Endothelial cell of umbilical vein (primary cell): ENCODE results near the gene KLK5. TPM values are rescaled to one million over a fixed set of nuclear protein-coding genes. Genes with fewer than 3 reads are reported as not detected.

Source experiments
- BruUV-seq: library from RNA; stranded (reverse); fragments of 400-500 nt; replicated peaks from 2 replicates; lab custom pipeline; 2021; lab: Mats Ljungman, UMichigan
- CTCF ChIA-PET: fragments of 300-600, 350-600 bp; sonication (Branson Sonifier 250); formaldehyde crosslinking; loops from one replicate; lab custom pipeline; 2021; ENCODE audit warnings: antibody characterized with exemption, inconsistent platforms; lab: Charles Lee
- POLR2A ChIA-PET: fragments of 300-600, 350-600 bp; sonication (Branson Sonifier 250); formaldehyde crosslinking; loops from one replicate; lab custom pipeline; 2021; ENCODE audit warnings: antibody characterized with exemption, inconsistent platforms; lab: Charles Lee
- DNase-seq: peaks from one replicate; pipeline ENCODE4 v3.0.0-alpha.2; 2011; ENCODE audit warnings: low read depth, low spot score
- FAIRE-seq: peaks from 2 replicates; lab custom pipeline; 2011; peaks lifted over from hg19 to GRCh38; lab: Jason Lieb, UNC
- H2AFZ ChIP-seq: 2 replicates; pipeline ENCODE4 v1.6.0; 2012; ENCODE audit warnings: low read depth, low read length, control low read depth, inconsistent platforms
- H3K27ac ChIP-seq: 2 replicates; pipeline ENCODE4 v1.5.1; 2011; ENCODE audit warnings: low read depth, mild to moderate bottlenecking, control low read depth, low read length, moderate library complexity; ENCODE audit not compliant: insufficient read depth
- H3K27me3 ChIP-seq, 2 experiments: 2 replicates each; pipeline versions ENCODE4 v1.6.0 to v1.6.1; 2011; ENCODE audit warnings: low read length in 2 of 2, mixed read lengths in 1 of 2; ENCODE audit not compliant: control insufficient read depth in 2 of 2, insufficient read depth in 2 of 2
- H3K36me3 ChIP-seq, 2 experiments: 2 replicates in 1 of 2; 3 replicates in 1 of 2; pipeline ENCODE4 v1.5.1; 2011; ENCODE audit warnings: low read length in 2 of 2, mild to moderate bottlenecking in 1 of 2, moderate library complexity in 1 of 2; ENCODE audit not compliant: control insufficient read depth in 2 of 2, insufficient read depth in 2 of 2; ENCODE audit errors: extremely low read depth in 1 of 2
- H3K4me1 ChIP-seq: 3 replicates; pipeline ENCODE4 v1.5.1; 2011; ENCODE audit warnings: mild to moderate bottlenecking, low read length; ENCODE audit not compliant: control insufficient read depth, insufficient read depth; ENCODE audit errors: extremely low read depth
- H3K4me2 ChIP-seq: 2 replicates; pipeline ENCODE4 v1.6.1; 2011; ENCODE audit warnings: low read length, control low read depth, mixed read lengths; ENCODE audit not compliant: insufficient read depth
- H3K4me3 ChIP-seq, 3 experiments: fragments of 200-600 bp in 1 of 3; sonication (generic), shearing (Covaris generic) in 1 of 3; replicated peaks in 1 of 3; 2 replicates each; pipeline ENCODE4 v1.5.1; 2011 to 2016; ENCODE audit warnings: control low read depth in 3 of 3, low read length in 3 of 3, mild to moderate bottlenecking in 2 of 3, inconsistent platforms in 1 of 3, low read depth in 1 of 3, moderate library complexity in 1 of 3; ENCODE audit not compliant: insufficient read depth in 1 of 3
- H3K79me2 ChIP-seq: 2 replicates; pipeline ENCODE4 v1.6.0; 2012; ENCODE audit warnings: low read length, inconsistent platforms; ENCODE audit not compliant: control insufficient read depth, insufficient read depth
- H3K9ac ChIP-seq: replicated peaks from 2 replicates; pipeline ENCODE3; 2011; ENCODE audit warnings: low read length, control low read depth; ENCODE audit not compliant: insufficient read depth; ENCODE audit errors: extremely low read depth
- H3K9me1 ChIP-seq: replicated peaks from 3 replicates; pipeline ENCODE4 v1.6.0; 2011; ENCODE audit warnings: mild to moderate bottlenecking, low read length; ENCODE audit not compliant: control insufficient read depth, insufficient read depth; ENCODE audit errors: extremely low read depth
- H3K9me3 ChIP-seq: replicated peaks from 2 replicates; pipeline ENCODE4 v1.5.1; 2012; ENCODE audit warnings: low read length, inconsistent platforms; ENCODE audit not compliant: control insufficient read depth, insufficient read depth
- H4K20me1 ChIP-seq: replicated peaks from 2 replicates; pipeline ENCODE3; 2011; ENCODE audit warnings: mild to moderate bottlenecking, low read length; ENCODE audit not compliant: control insufficient read depth, insufficient read depth; ENCODE audit errors: extremely low read depth
- CTCF ChIP-seq, 2 donors: IDR thresholded peaks; 1 replicate in 1 of 2; 2 replicates in 1 of 2; pipeline ENCODE4 v1.5.1; 2011; ENCODE audit warnings: low read length in 2 of 2, mild to moderate bottlenecking in 2 of 2, moderate library complexity in 2 of 2, control low read depth in 1 of 2, inconsistent platforms in 1 of 2, low read depth in 1 of 2; ENCODE audit not compliant: insufficient read depth in 1 of 2; ENCODE audit errors: extremely low read depth in 1 of 2
- EZH2 ChIP-seq: IDR thresholded peaks from 2 replicates; pipeline ENCODE4 v1.6.1; 2012; ENCODE audit warnings: borderline replicate concordance, low read depth, mild to moderate bottlenecking, moderate library complexity, low read length, inconsistent platforms; ENCODE audit not compliant: severe bottlenecking
- FOS ChIP-seq: IDR thresholded peaks from 2 replicates; pipeline ENCODE4 v1.6.1; 2011; ENCODE audit warnings: mild to moderate bottlenecking, low read length, moderate library complexity, borderline replicate concordance; ENCODE audit not compliant: insufficient read depth
- GATA2 ChIP-seq: IDR thresholded peaks from 2 replicates; pipeline ENCODE4 v1.7.0; 2011; ENCODE audit warnings: low read depth, mild to moderate bottlenecking, moderate library complexity, mixed read lengths, low read length; ENCODE audit not compliant: insufficient read length, insufficient read depth
- JUN ChIP-seq: IDR thresholded peaks from 2 replicates; pipeline ENCODE4 v1.6.1; 2011; ENCODE audit warnings: borderline replicate concordance, low read depth; ENCODE audit not compliant: insufficient read length, insufficient read depth
- MAX ChIP-seq: IDR thresholded peaks from 2 replicates; pipeline ENCODE4 v1.6.1; 2011; ENCODE audit not compliant: insufficient read depth, insufficient read length
- MYC ChIP-seq: IDR thresholded peaks from one replicate; pipeline ENCODE4 v1.6.1; 2011; ENCODE audit warnings: mild to moderate bottlenecking, low read depth, low read length
- POLR2A ChIP-seq: IDR thresholded peaks from 2 replicates; pipeline ENCODE4 v1.6.1; 2012; ENCODE audit warnings: low read depth, mild to moderate bottlenecking, control low read depth, low read length
- POLR2AphosphoS5 ChIP-seq: IDR thresholded peaks from 2 replicates; pipeline ENCODE4 v1.6.1; 2012; ENCODE audit warnings: low read depth, mild to moderate bottlenecking, control low read depth, low read length, moderate library complexity; ENCODE audit not compliant: insufficient read depth
- dilution Hi-C: fragments of 300-500 bp; cut with MboI; formaldehyde crosslinking; loops from one replicate; pipeline ENCODE4 v1.15.0; 2019; ENCODE audit warnings: low sequenced_read_pairs; ENCODE audit not compliant: extremely low pct_ligation_motif_present
- intact Hi-C: fragments of 100-400 bp; cut with micrococcal nuclease; formaldehyde crosslinking; loops from one replicate; pipeline ENCODE4 v1.10.0; 2022
- polyA plus RNA-seq, 4 experiments: library from polyadenylated mRNA; depleted of rRNA in 3 of 4; stranded (reverse) in 3 of 4; unstranded in 1 of 4; fragments of >200 nt; gene quantifications; 2 replicates each; pipeline versions ENCODE4 v1.2.1 to v1.2.3, GENCODE V29; 2011 to 2012; ENCODE audit warnings: missing spikeins in 1 of 4
- total RNA-seq: library from RNA; stranded (reverse); gene quantifications from 2 replicates; pipeline ENCODE4 v1.2.3, GENCODE V29; 2021

The KLK5 gene
- total and polyA plus RNA-seq, 2 donors (not counting 3 experiments of a cell fraction or from before 2014, with no cell fraction given): not detected

- no TSS peak for BruUV-seq
- H3K4me1 ChIP-seq: no peaks in the 10 kb centered on the region
- H3K4me2 ChIP-seq: no peak overlapping the region
- H3K9ac ChIP-seq: no peak overlapping the region
- no peak overlapping the region for H3K4me3 ChIP-seq
- peak; percentile 28 for TF ChIP-seq FOS
- no peak for TF ChIP-seq POLR2AphosphoS5
- H3K9me1 ChIP-seq: no peaks in the 10 kb centered on the region
- no peaks in the 10 kb centered on the region for H3K9me3 ChIP-seq
- intact Hi-C loops (no loop called here), dilution Hi-C loops (no loop called here)
- no peaks in the 10 kb centered on the region for H4K20me1 ChIP-seq
- no peaks in the 10 kb centered on the region for H3K79me2 ChIP-seq
- H3K36me3 ChIP-seq: no peaks in the 10 kb centered on the region
- no peaks in the 10 kb centered on the region for H3K27me3 ChIP-seq
- DNase-seq (no peak), FAIRE-seq (no peak)
- H3K27ac ChIP-seq: no peak overlapping the region
- H2AFZ ChIP-seq: no peak overlapping the region
- CTCF ChIA-PET: no interaction called here
- POLR2A ChIA-PET: no interaction called here
Observed at GRCh38 chr19:50967929-50968715, 15.3 kb upstream of the KLK5 start.

GRCh38 chr19:50964266-50964665 is 11.4 kb upstream of the KLK5 start:
- H3K36me3 ChIP-seq: no peaks in the 10 kb centered on the region
- H4K20me1 ChIP-seq: no peaks in the 10 kb centered on the region
- H3K9me3 ChIP-seq: no peaks in the 10 kb centered on the region
- no peak overlapping the region for H3K4me3 ChIP-seq
- BruUV-seq: no TSS peak
- H3K27me3 ChIP-seq: no peaks in the 10 kb centered on the region
- H3K9me1 ChIP-seq: no peaks in the 10 kb centered on the region
- no peak for FAIRE-seq
- no peak overlapping the region for H2AFZ ChIP-seq
- H3K9ac ChIP-seq: no peak overlapping the region
- intact Hi-C loops (no loop called here), dilution Hi-C loops (no loop called here)
- H3K27ac ChIP-seq: no peak overlapping the region
- ChIA-PET POLR2A (no interaction called here), CTCF (no interaction called here)
- TF ChIP-seq MYC (no peak), CTCF (IDR thresholded peaks at IDR 0.05; ENCODE audit: extremely low read depth in 1 of 2, insufficient read depth in 1 of 2, low read depth in 1 of 2, low read length in 2 of 2) (no peak), GATA2 (no peak), FOS (no peak), POLR2A (no peak), MAX (no peak), EZH2 (no peak), POLR2AphosphoS5 (no peak), JUN (no peak)
- no peak for DNase-seq
- no peaks in the 10 kb centered on the region for H3K79me2 ChIP-seq
- H3K4me1 ChIP-seq: no peaks in the 10 kb centered on the region
- H3K4me2 ChIP-seq: no peak overlapping the region
